ENCODE results near the gene SP1. TPM values are rescaled to one million over a fixed set of nuclear protein-coding genes. Genes with fewer than 3 reads are reported as not detected.
A peak's percentile ranks its signal among the peaks of the same experiment; 100 is the strongest.
"Not testable (repeated sequence)": the region's sequence is repeated elsewhere in the genome, so short reads cannot be mapped to it uniquely, and the experiment has no call there.

The SP1 gene
- total and polyA plus RNA-seq, 2 experiments from 2014 or later, result 11.4 to 53.0 TPM

DNA sequence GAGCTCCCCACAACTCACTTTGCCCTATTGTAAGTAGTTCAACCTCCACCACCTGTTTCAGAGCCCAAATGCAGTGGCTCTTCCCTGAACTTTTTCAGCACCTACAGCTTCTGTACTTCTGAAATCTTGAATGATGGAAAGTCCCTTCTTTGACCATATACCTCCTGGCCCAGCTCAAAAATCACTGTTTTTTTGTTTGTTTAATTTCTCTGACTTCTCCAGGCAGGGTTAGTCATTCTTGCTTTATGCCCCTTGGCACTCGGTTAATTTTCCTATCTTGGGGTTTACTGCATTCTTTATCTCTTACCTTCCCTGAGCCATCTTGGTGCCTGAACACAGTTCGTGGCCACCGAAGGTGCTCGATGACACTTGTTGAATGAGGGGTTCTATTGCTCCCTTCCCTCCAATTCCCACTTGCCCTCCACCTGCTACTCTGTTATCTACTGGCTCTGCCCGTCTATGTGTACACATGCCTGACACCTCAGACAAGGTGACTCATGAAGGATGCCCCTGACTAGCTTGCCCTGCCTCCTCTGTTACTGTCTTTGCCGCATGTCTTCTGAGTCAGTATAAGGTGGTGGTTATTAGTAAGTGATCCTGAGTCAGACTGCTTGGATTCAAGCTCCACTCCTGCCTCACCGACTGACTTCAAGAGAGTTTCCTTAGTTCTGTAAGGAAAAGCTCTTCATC is 48.1 kb downstream of the SP1 start:
- TF ChIP-seq CTCF (IDR thresholded peaks at IDR 0.05; ENCODE audit: low read depth, low read length), result no peak
- Histone ChIP-seq H3K27ac (peak overlapping the region; percentile 80), H3K36me3 (no peaks in the 10 kb centered on the region), H3K4me1 (ENCODE audit: low read depth) (peaks cover 57% of the 10 kb centered on the region), H3K27me3 (no peaks in the 10 kb centered on the region), H3K4me3 (no peak overlapping the region), H3K9me3 (ENCODE audit: low read depth) (no peaks in the 10 kb centered on the region)
- DNase-seq (ENCODE audit: low read depth in 1 of 2, low spot score in 1 of 2), result peak in 1 of 2 donors; percentile 34

DNA sequence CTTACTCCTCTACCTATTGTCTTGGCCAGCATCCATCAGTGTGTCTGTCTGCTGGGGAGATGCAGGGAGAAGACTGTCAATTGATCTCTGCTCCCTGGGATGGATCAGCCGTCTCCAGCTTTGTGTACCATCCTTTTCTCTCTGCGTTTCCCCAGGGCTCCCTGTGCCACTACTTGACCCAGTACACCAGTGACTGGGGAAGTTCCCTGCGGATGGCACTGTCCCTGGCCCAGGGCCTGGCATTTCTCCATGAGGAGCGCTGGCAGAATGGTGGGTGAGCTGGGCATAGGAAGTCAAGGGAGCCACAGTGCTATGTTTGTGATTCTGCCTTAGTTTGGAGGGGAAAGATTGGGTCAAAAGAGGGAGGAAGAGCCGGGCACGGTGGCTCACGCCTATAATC is 48.8 kb downstream of the SP1 start:
- TF ChIP-seq CTCF (IDR thresholded peaks at IDR 0.05; ENCODE audit: low read depth, low read length), result no peak
- Histone ChIP-seq H3K4me3 (no peak overlapping the region), H3K27ac (no peak overlapping the region), H3K27me3 (no peaks in the 10 kb centered on the region), H3K36me3 (no peaks in the 10 kb centered on the region), H3K9me3 (ENCODE audit: low read depth) (no peaks in the 10 kb centered on the region), H3K4me1 (ENCODE audit: low read depth) (peaks cover 53% of the 10 kb centered on the region)
- DNase-seq (ENCODE audit: low read depth in 1 of 2, low spot score in 1 of 2), result no peak

DNA sequence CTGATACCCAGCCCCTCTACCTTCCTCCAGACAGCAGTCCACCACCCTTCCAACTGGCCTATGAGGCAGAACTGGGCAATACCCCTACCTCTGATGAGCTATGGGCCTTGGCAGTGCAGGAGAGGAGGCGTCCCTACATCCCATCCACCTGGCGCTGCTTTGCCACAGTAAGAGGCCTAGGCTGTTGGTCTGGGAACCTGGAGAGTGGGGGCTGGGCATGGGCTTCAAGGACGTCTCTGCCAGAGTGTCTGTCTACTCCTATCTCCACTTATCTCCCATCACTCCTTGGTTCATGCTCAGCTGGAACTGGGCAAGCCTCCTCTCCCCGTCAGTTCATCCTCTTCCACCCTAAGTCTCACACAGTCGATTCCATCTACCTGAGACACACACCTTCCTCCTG is 50.1 kb downstream of the SP1 start:
- Histone ChIP-seq H3K36me3 (no peaks in the 10 kb centered on the region), H3K27ac (no peak overlapping the region), H3K9me3 (ENCODE audit: low read depth) (no peaks in the 10 kb centered on the region), H3K4me3 (no peak overlapping the region), H3K4me1 (ENCODE audit: low read depth) (peaks cover 42% of the 10 kb centered on the region), H3K27me3 (no peaks in the 10 kb centered on the region)
- no peak for DNase-seq (ENCODE audit: low read depth in 1 of 2, low spot score in 1 of 2)
- TF ChIP-seq CTCF (IDR thresholded peaks at IDR 0.05; ENCODE audit: low read depth, low read length), result no peak

DNA sequence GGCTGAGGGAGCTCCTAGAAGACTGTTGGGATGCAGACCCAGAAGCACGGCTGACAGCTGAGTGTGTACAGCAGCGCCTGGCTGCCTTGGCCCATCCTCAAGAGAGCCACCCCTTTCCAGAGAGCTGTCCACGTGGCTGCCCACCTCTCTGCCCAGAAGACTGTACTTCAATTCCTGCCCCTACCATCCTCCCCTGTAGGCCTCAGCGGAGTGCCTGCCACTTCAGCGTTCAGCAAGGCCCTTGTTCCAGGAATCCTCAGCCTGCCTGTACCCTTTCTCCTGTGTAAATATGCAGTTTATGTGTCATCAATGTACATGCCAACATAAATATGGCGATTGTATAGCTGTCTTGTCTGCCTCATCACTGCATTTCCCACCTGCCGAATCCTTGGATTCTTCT is 51.2 kb downstream of the SP1 start:
- no peak for TF ChIP-seq CTCF (IDR thresholded peaks at IDR 0.05; ENCODE audit: low read depth, low read length)
- no peak for DNase-seq (ENCODE audit: low read depth in 1 of 2, low spot score in 1 of 2)
- Histone ChIP-seq H3K27ac (peak overlapping the region; percentile 60), H3K4me1 (ENCODE audit: low read depth) (peaks cover 31% of the 10 kb centered on the region), H3K36me3 (no peaks in the 10 kb centered on the region), H3K27me3 (no peaks in the 10 kb centered on the region), H3K4me3 (no peak overlapping the region), H3K9me3 (ENCODE audit: low read depth) (no peaks in the 10 kb centered on the region)

DNA sequence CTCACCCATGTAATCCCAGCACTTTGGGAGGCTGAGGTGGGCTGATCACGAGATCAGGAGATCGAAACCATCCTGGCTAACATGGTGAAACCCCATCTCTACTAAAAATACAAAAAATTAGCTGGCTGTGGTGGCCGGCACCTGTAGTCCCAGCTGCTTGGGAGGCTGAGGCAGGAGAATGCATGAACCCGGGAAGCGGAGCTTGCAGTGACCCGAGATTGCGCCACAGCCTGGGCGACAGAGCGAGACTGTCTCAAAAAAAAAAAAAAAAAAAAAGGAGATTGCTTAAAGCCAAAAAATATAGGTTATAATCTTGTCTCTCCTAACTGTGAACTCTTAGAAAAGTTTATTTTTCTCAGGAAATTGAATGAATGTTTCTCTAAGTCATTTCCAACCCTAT is 55.4 kb downstream of the SP1 start:
- H3K4me1 ChIP-seq (ENCODE audit: low read depth); DNase-seq (ENCODE audit: low read depth in 1 of 2, low spot score in 1 of 2); H3K4me3 ChIP-seq; H3K27me3 ChIP-seq; H3K9me3 ChIP-seq (ENCODE audit: low read depth); H3K27ac ChIP-seq; H3K36me3 ChIP-seq: not testable (repeated sequence)

GRCh38 chr12:53439582-53439981 is 59.6 kb downstream of the SP1 start:
- not testable (repeated sequence) for H3K4me1 ChIP-seq (ENCODE audit: low read depth); H3K9me3 ChIP-seq (ENCODE audit: low read depth); DNase-seq (ENCODE audit: low read depth in 1 of 2, low spot score in 1 of 2); H3K27ac ChIP-seq; H3K36me3 ChIP-seq; H3K4me3 ChIP-seq; H3K27me3 ChIP-seq

Data from cardiac muscle cell (in vitro differentiated cells and primary cell).